ENCODE data around the gene MRI1. TPM values are rescaled to one million over a fixed set of nuclear protein-coding genes. Genes with fewer than 3 reads are reported as not detected.

The MRI1 gene
- total RNA-seq, 1 donor from 2014 or later: 165 TPM

DNA sequence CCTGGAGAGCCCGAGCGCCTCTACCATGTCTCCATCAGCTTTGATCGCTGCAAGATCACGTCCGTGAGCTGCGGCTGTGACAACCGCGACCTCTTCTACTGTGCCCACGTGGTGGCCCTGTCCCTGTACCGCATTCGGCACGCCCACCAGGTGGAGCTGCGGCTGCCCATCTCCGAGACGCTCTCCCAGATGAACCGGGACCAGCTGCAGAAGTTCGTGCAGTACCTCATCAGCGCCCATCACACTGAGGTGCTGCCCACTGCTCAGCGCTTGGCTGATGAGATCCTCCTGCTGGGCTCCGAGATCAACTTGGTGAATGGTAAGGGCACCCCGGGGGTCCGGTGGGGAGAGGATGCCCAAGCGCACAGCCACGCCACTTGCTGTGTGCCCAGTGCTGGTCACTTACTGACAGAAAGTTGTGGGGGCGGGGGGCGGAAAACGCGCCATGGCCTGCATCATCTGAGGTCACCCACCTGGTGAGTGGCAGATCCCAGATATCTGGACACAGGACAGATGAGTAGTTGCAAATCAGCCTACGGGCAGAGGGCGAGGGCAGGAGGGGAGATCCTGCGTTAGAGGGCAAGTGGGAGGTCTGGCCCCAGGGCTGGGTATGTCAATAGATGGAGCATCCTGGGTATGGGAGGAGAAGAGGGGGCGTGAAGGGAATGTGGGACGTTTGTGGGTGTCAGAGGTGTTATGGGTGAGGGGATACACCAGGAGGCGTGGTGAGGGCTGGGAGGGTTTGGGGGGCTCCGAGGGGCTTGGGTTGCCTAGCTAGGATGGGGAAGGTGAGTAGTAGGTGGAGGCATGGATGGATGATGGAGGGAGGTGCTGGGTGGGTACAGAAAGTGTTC, 40.7 kb downstream of the MRI1 start:
- Mint-ChIP-seq H3K27me3 (ENCODE audit: unreplicated experiment) (peaks cover 2% of the 10 kb centered on the region), H3K36me3 (ENCODE audit: low read depth, unreplicated experiment) (peaks cover 20% of the 10 kb centered on the region), H3K4me1 (ENCODE audit: unreplicated experiment) (no peaks in the 10 kb centered on the region), H3K4me3 (ENCODE audit: unreplicated experiment) (peak overlapping the region; percentile 37), H3K27ac (ENCODE audit: unreplicated experiment) (no peak overlapping the region), H3K9me3 (ENCODE audit: unreplicated experiment) (no peaks in the 10 kb centered on the region)
- DNase-seq (ENCODE audit: low spot score): peak; percentile 39
- TF ChIP-seq, protein P1, sequence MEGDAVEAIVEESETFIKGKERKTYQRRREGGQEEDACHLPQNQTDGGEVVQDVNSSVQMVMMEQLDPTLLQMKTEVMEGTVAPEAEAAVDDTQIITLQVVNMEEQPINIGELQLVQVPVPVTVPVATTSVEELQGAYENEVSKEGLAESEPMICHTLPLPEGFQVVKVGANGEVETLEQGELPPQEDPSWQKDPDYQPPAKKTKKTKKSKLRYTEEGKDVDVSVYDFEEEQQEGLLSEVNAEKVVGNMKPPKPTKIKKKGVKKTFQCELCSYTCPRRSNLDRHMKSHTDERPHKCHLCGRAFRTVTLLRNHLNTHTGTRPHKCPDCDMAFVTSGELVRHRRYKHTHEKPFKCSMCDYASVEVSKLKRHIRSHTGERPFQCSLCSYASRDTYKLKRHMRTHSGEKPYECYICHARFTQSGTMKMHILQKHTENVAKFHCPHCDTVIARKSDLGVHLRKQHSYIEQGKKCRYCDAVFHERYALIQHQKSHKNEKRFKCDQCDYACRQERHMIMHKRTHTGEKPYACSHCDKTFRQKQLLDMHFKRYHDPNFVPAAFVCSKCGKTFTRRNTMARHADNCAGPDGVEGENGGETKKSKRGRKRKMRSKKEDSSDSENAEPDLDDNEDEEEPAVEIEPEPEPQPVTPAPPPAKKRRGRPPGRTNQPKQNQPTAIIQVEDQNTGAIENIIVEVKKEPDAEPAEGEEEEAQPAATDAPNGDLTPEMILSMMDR (IDR thresholded peaks at IDR 0.05; ENCODE audit: unreplicated experiment): no peak

DNA sequence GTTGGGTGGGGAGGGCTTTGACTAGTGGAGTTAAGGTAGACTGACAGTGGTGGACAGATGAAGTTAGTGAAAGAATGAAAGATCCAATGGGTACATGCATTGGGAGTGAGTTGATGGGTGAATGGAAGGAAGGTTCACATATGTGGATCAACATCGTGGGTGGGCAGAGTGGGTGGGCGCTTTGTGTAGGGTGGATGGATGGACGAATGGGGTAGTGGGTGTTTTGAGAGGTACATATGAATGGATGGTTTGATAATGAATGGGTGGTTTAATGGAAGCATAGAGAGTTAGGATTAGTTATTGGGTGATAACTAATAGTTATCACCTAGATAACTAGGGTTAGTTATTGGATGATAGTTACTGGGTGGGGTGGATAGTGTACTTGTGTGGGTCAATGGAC, 42.4 kb downstream of the MRI1 start:
- TF ChIP-seq, protein P1 (IDR thresholded peaks at IDR 0.05; ENCODE audit: unreplicated experiment): no peak
- H3K27me3 Mint-ChIP-seq (ENCODE audit: unreplicated experiment): peaks cover 2% of the 10 kb centered on the region
- no peak overlapping the region for H3K27ac Mint-ChIP-seq (ENCODE audit: unreplicated experiment)
- DNase-seq (ENCODE audit: low spot score): no peak
- H3K4me3 Mint-ChIP-seq (ENCODE audit: unreplicated experiment): no peak overlapping the region
- H3K9me3 Mint-ChIP-seq (ENCODE audit: unreplicated experiment): no peaks in the 10 kb centered on the region
- peaks cover 12% of the 10 kb centered on the region for H3K36me3 Mint-ChIP-seq (ENCODE audit: low read depth, unreplicated experiment)
- no peaks in the 10 kb centered on the region for H3K4me1 Mint-ChIP-seq (ENCODE audit: unreplicated experiment)

DNA sequence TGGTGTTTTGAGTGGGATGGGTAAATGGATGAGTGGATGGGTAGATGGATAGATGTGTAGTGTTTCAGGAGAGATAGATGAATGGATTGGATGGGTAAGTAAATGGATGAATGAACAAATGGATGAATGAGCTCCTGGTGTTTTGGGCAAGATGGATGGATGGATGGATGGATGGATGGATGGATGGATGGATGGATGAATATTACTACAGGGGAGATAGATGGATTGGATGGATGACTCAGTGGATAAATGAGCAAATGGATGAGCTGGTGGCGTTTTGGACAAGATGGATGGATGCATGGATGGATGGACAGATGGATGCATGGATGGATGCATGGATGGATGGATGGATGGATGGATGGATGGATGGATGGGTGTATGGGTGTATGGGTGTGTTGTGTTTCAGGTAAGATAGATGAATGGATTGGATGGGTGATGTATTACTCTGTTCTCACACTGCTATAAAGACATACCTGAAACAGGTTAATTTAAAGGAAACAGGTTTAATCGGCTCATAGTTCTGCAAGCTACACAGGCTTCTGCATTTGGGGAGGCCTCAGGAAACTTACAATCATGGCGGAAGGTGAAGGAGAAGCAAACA, 43.2 kb downstream of the MRI1 start:
- TF ChIP-seq, protein P1 (IDR thresholded peaks at IDR 0.05; ENCODE audit: unreplicated experiment): no peak
- no peak for DNase-seq (ENCODE audit: low spot score)
- no peaks in the 10 kb centered on the region for H3K4me1 Mint-ChIP-seq (ENCODE audit: unreplicated experiment)
- no peak overlapping the region for H3K4me3 Mint-ChIP-seq (ENCODE audit: unreplicated experiment)
- H3K9me3 Mint-ChIP-seq (ENCODE audit: unreplicated experiment): no peaks in the 10 kb centered on the region
- peaks cover 2% of the 10 kb centered on the region for H3K27me3 Mint-ChIP-seq (ENCODE audit: unreplicated experiment)
- peaks cover 12% of the 10 kb centered on the region for H3K36me3 Mint-ChIP-seq (ENCODE audit: low read depth, unreplicated experiment)
- no peak overlapping the region for H3K27ac Mint-ChIP-seq (ENCODE audit: unreplicated experiment)

DNA sequence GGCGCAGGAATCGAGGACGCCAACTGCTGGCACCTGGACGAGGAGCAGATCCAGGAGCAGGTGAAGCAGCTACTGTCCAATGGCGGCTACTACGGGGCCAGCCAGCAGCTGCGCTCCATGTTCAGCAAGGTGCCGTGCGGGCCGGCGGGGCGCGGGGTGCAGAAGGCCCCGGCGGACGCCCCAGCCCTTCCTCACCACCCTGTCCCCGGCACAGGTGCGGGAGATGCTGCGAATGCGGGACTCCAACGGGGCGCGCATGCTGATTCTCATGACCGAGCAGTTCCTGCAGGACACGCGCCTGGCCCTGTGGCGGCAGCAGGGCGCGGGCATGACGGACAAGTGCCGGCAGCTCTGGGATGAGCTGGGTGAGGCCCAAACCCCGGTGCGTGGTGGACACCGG, 44.5 kb downstream of the MRI1 start:
- Mint-ChIP-seq H3K27ac (ENCODE audit: unreplicated experiment) (no peak overlapping the region), H3K4me1 (ENCODE audit: unreplicated experiment) (no peaks in the 10 kb centered on the region), H3K36me3 (ENCODE audit: low read depth, unreplicated experiment) (peaks cover 15% of the 10 kb centered on the region), H3K9me3 (ENCODE audit: unreplicated experiment) (no peaks in the 10 kb centered on the region), H3K27me3 (ENCODE audit: unreplicated experiment) (peaks cover 2% of the 10 kb centered on the region), H3K4me3 (ENCODE audit: unreplicated experiment) (no peak overlapping the region)
- DNase-seq (ENCODE audit: low spot score): no peak
- TF ChIP-seq, protein P1 (IDR thresholded peaks at IDR 0.05; ENCODE audit: unreplicated experiment): no peak

DNA sequence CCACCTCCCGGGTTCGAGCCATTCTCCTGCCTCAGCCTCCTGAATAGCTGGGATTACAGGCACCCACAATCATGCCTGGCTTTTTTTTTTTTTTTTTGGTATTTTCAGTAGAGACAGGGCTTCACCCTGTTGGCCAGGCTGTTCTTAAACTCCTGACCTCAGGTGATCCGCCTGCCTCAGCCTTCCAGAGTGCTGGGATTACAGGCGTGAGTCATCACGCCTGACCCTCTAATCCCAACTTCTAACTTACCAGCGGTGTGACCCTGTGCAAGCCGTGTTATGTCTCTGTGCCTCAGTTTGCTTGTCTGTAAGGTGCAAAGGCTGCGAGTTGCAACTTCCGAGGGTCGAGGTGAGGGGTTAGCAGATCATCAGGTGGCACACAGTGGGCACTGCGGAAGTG, 48.2 kb downstream of the MRI1 start:
- H3K36me3 Mint-ChIP-seq (ENCODE audit: low read depth, unreplicated experiment): peaks cover 18% of the 10 kb centered on the region
- TF ChIP-seq, protein P1 (IDR thresholded peaks at IDR 0.05; ENCODE audit: unreplicated experiment): no peak
- DNase-seq (ENCODE audit: low spot score): no peak

More for the DNA sequence above, 48.2 kb downstream of the MRI1 start:
- no peak overlapping the region for H3K27ac Mint-ChIP-seq (ENCODE audit: unreplicated experiment)
- peaks cover 2% of the 10 kb centered on the region for H3K27me3 Mint-ChIP-seq (ENCODE audit: unreplicated experiment)
- H3K9me3 Mint-ChIP-seq (ENCODE audit: unreplicated experiment): no peaks in the 10 kb centered on the region
- no peak overlapping the region for H3K4me3 Mint-ChIP-seq (ENCODE audit: unreplicated experiment)
- no peaks in the 10 kb centered on the region for H3K4me1 Mint-ChIP-seq (ENCODE audit: unreplicated experiment)

Data from endothelial cell (in vitro differentiated cells).